ENCODE data around the gene FAM187B.
"Not testable (repeated sequence)": the region's sequence is repeated elsewhere in the genome, so short reads cannot be mapped to it uniquely, and the experiment has no call there.

The FAM187B gene

GRCh38 chr19:35213663-35214632 lies 14.6 kb downstream of the FAM187B start:
- peak; percentile 47 to 61 for DNase-seq (ENCODE audit: low read depth in 2 of 2)

- no peak for DNase-seq (ENCODE audit: low read depth in 2 of 2)
Observed at GRCh38 chr19:35212241-35212640, 16.3 kb downstream of the FAM187B start.

GRCh38 chr19:35211545-35212230 lies 16.9 kb downstream of the FAM187B start:
- DNase-seq (ENCODE audit: low read depth in 2 of 2) = no peak

GRCh38 chr19:35209646-35210045 lies 18.9 kb downstream of the FAM187B start:
- DNase-seq (ENCODE audit: low read depth in 2 of 2) = no peak

- no peak for DNase-seq (ENCODE audit: low read depth in 2 of 2)
Observed at GRCh38 chr19:35208121-35208520, 20.4 kb downstream of the FAM187B start.

GRCh38 chr19:35207391-35207871 lies 21.1 kb downstream of the FAM187B start:
- DNase-seq (ENCODE audit: low read depth in 2 of 2) = no peak

GRCh38 chr19:35206855-35207254 lies 21.7 kb downstream of the FAM187B start:
- DNase-seq (ENCODE audit: low read depth in 2 of 2) = no peak

- no peak for DNase-seq (ENCODE audit: low read depth in 2 of 2)
Observed at GRCh38 chr19:35206379-35206778, 22.2 kb downstream of the FAM187B start.

- DNase-seq (ENCODE audit: low read depth in 2 of 2) = no peak
Observed at GRCh38 chr19:35205733-35206323, 22.7 kb downstream of the FAM187B start.

GRCh38 chr19:35204799-35205732 lies 23.5 kb downstream of the FAM187B start:
- no peak for DNase-seq (ENCODE audit: low read depth in 2 of 2)

- DNase-seq (ENCODE audit: low read depth in 2 of 2) = no peak
Observed at GRCh38 chr19:35202722-35203688, 25.5 kb downstream of the FAM187B start.

- no peak for DNase-seq (ENCODE audit: low read depth in 2 of 2)
Observed at GRCh38 chr19:35199481-35199880, 29.1 kb downstream of the FAM187B start.

GRCh38 chr19:35196861-35197260 lies 31.7 kb downstream of the FAM187B start:
- DNase-seq (ENCODE audit: low read depth in 2 of 2) = not testable (repeated sequence)

GRCh38 chr19:35195830-35196229 lies 32.7 kb downstream of the FAM187B start:
- DNase-seq (ENCODE audit: low read depth in 2 of 2) = no peak

- no peak for DNase-seq (ENCODE audit: low read depth in 2 of 2)
Observed at GRCh38 chr19:35194012-35194984, 34.2 kb downstream of the FAM187B start.

GRCh38 chr19:35184884-35185283 lies 43.7 kb downstream of the FAM187B start:
- DNase-seq (ENCODE audit: low read depth in 2 of 2) = no peak

- DNase-seq (ENCODE audit: low read depth in 2 of 2) = no peak
Observed at GRCh38 chr19:35184267-35184666, 44.3 kb downstream of the FAM187B start.

- no peak for DNase-seq (ENCODE audit: low read depth in 2 of 2)
Observed at GRCh38 chr19:35181387-35181786, 47.2 kb downstream of the FAM187B start.

- DNase-seq (ENCODE audit: low read depth in 2 of 2) = no peak
Observed at GRCh38 chr19:35179830-35180229, 48.7 kb downstream of the FAM187B start.

Data from stimulated activated CD4-positive, alpha-beta T cell treated with anti-CD3 and anti-CD28 coated beads, Interleukin-12 subunit alpha, Interleukin-12 subunit beta, amount 100 ng/mL, for 24 hours (primary cell).